ENCODE results near the gene COQ8A.
"Not testable (repeated sequence)": the region's sequence is repeated elsewhere in the genome, so short reads cannot be mapped to it uniquely, and the experiment has no call there.

COQ8A gene

GRCh38 chr1:226985839-226986463 is 45.9 kb downstream of the COQ8A start:
- DNase-seq = no peak

- no peak for DNase-seq
Observed at GRCh38 chr1:226986496-226987178, 46.5 kb downstream of the COQ8A start.

- DNase-seq = no peak
Observed at GRCh38 chr1:226987179-226987536, 47.1 kb downstream of the COQ8A start.

GRCh38 chr1:226987623-226988333 is 47.7 kb downstream of the COQ8A start:
- DNase-seq = no peak

GRCh38 chr1:226988334-226988666 is 48.2 kb downstream of the COQ8A start:
- no peak for DNase-seq

- no peak for DNase-seq
Observed at GRCh38 chr1:226989085-226989920, 49.2 kb downstream of the COQ8A start.

- peak; percentile 75 for DNase-seq
Observed at GRCh38 chr1:226990133-226990716, 50.1 kb downstream of the COQ8A start.

- DNase-seq = no peak
Observed at GRCh38 chr1:226991920-226992319, 51.8 kb downstream of the COQ8A start.

- DNase-seq = no peak
Observed at GRCh38 chr1:226993814-226994585, 53.9 kb downstream of the COQ8A start.

- DNase-seq = no peak
Observed at GRCh38 chr1:226994586-226995364, 54.7 kb downstream of the COQ8A start.

GRCh38 chr1:226995365-226996332 is 55.6 kb downstream of the COQ8A start:
- DNase-seq = no peak

GRCh38 chr1:226999579-226999978 is 59.5 kb downstream of the COQ8A start:
- DNase-seq = not testable (repeated sequence)

GRCh38 chr1:227002531-227003049 is 62.5 kb downstream of the COQ8A start:
- DNase-seq = no peak

GRCh38 chr1:227003165-227003564 is 63.1 kb downstream of the COQ8A start:
- DNase-seq = no peak

- DNase-seq = no peak
Observed at GRCh38 chr1:227004796-227005195, 64.7 kb downstream of the COQ8A start.

GRCh38 chr1:227006226-227006796 is 66.2 kb downstream of the COQ8A start:
- no peak for DNase-seq

- no peak for DNase-seq
Observed at GRCh38 chr1:227009937-227010336, 69.8 kb downstream of the COQ8A start.

GRCh38 chr1:227010645-227011044 is 70.6 kb downstream of the COQ8A start:
- no peak for DNase-seq

- DNase-seq = no peak
Observed at GRCh38 chr1:227016990-227017389, 76.9 kb downstream of the COQ8A start.

GRCh38 chr1:227032396-227032795 is 92.3 kb downstream of the COQ8A start:
- DNase-seq = no peak

Data from stimulated activated CD4-positive, alpha-beta T cell treated with anti-CD3 and anti-CD28 coated beads, Interleukin-1b, Interleukin-23, amount 100 ng/mL, for 48 hours (primary cell).